Heart right ventricle (tissue), 16 donors: ENCODE measurements around the gene GKAP1. TPM values are rescaled to one million over a fixed set of nuclear protein-coding genes. Genes with fewer than 3 reads are reported as not detected.

Experiments used
- ATAC-seq, 8 donors: fragments of 200-7000 bp; cut with Tn5 transposase; one replicate each; pipeline ENCODE4 v1.9.1; 2020; ENCODE audit warnings: mild to moderate bottlenecking in 8 of 8, moderate library complexity in 8 of 8, moderate number of reproducible peaks in 1 of 8
- DNase-seq, 2 donors: peaks; one replicate each; pipeline ENCODE4 v3.0.0-alpha.2; 2020
- H3K27ac ChIP-seq, 10 donors: fragments of 200-600 bp; sonication (generic) in 2 of 10; one replicate each; pipeline versions ENCODE4 v1.5.0 to v1.8.0; 2020 to 2022; ENCODE audit warnings: mild to moderate bottlenecking in 3 of 10
- H3K27me3 ChIP-seq, 7 donors: fragments of 200-600 bp; one replicate each; pipeline ENCODE4 v1.8.0; 2021 to 2022; ENCODE audit warnings: mild to moderate bottlenecking in 2 of 7
- H3K36me3 ChIP-seq, 9 donors: fragments of 200-600 bp; sonication (generic) in 1 of 9; one replicate each; pipeline versions ENCODE4 v1.5.0 to v1.8.0; 2020 to 2022; ENCODE audit warnings: mild to moderate bottlenecking in 2 of 9
- H3K4me1 ChIP-seq, 9 donors: fragments of 200-600 bp; sonication (generic) in 1 of 9; one replicate each; pipeline versions ENCODE4 v1.5.0 to v1.8.0; 2020 to 2022; ENCODE audit warnings: mild to moderate bottlenecking in 4 of 9
- H3K4me3 ChIP-seq, 10 donors: fragments of 200-600 bp; sonication (generic) in 2 of 10; one replicate each; pipeline versions ENCODE4 v1.5.0 to v1.8.0; 2020 to 2022; ENCODE audit warnings: mild to moderate bottlenecking in 7 of 10, moderate library complexity in 2 of 10
- H3K9me3 ChIP-seq, 11 donors: fragments of 200-600 bp in 10 of 11; sonication (generic) in 2 of 11; one replicate each; pipeline versions ENCODE4 v1.5.0 to v1.8.0; 2013 to 2022; ENCODE audit warnings: mild to moderate bottlenecking in 2 of 11, control low read depth in 1 of 11, moderate library complexity in 1 of 11
- CTCF ChIP-seq, 9 donors: fragments of 200-600 bp; sonication (generic) in 2 of 9; IDR thresholded peaks; one replicate each; pipeline versions ENCODE4 v1.5.0 to v1.8.0; 2021 to 2022; ENCODE audit warnings: antibody characterized with exemption in 9 of 9, mild to moderate bottlenecking in 5 of 9, moderate library complexity in 1 of 9
- WGBS, 2 donors: extraction: QIAGEN DNeasy Blood & Tissue Kit; methylation state at CpG; one replicate each; pipeline ENCODE4 v1.1.7; 2013; ENCODE audit warnings: inconsistent platforms in 1 of 2; 5-methylcytosine and 5-hydroxymethylcytosine counted together
- intact Hi-C, 10 donors: fragments of 100-400 bp; cut with DNase I; formaldehyde crosslinking; loops; one replicate each; pipeline versions ENCODE4 v1.11.1 to v1.14.2; 2022
- polyA plus RNA-seq, 2 donors: library from polyadenylated mRNA; stranded (reverse); fragments of 200-250 nt; gene quantifications; one replicate each; pipeline ENCODE4 v1.2.3, GENCODE V29; 2013
- total RNA-seq, 10 donors: library from RNA; stranded (reverse); fragmentation: NEBNext Ultra II Directional in 3 of 10; extraction: Animal tissue kit (Norgen Biotek cat#: 25700) in 3 of 10; gene quantifications; one replicate each; pipeline versions ENCODE4 v1.2.1 to v1.2.4, GENCODE V29; 2021 to 2023
- donor health status: Arrhythmogenic right ventricular cardiomyopathy.
- donor health status: ischemic (EF 13 %, LVEDD 7.1; RV severe dilation, severe dysfunction).
- donor health status: healthy with polysubstance abuse.
- donor health status: DM: no; HTN: yes; CAD: no.
- donor health status: DM: no; HTN: no; CAD: no.
- donor health status: ischemic (EF 25% LVEDD 6.9; RV normal size, moderate dysfunction).
- donor health status: ischemic (EF 25% LVEDD 5.7; RV mildly dilated, moderate dysfunction).
- donor health status: healthy.
- donor health status: DM: yes; HTN: yes; CAD: no.
- donor health status: Ischemic cardiomyopathy.
- donor health status: ischemic (EF 35%, LVEDD 5.7; RV mildly dilated, moderate dysfunction).
- donor health status: nonischemic (EF 11% LVEDD 7.7; RV severe dilation, severe dysfunction).
- donor health status: DM: yes; HTN: yes; CAD: no.
- donor health status: PGD.
- donor health status: ischemic (EF 29% LVEDD 5.4; RV normal size, mild dysfunction).
- donor health status: nonischemic (EF 23%, LVEDD 6.1; RV moderate dilation, normal function).

Gene GKAP1
- total and polyA plus RNA-seq, 12 donors: 13.2 to 25.0 (median 19.9) TPM

- H3K9me3 ChIP-seq: peaks cover 0 to 9% (median 0%) of the 10 kb centered on the region in 11 donors
- H3K4me3 ChIP-seq: no peak overlapping the region
- no peaks in the 10 kb centered on the region for H3K27me3 ChIP-seq
- no peak for TF ChIP-seq CTCF (IDR thresholded peaks at IDR 0.05)
- no peak overlapping the region for H3K27ac ChIP-seq
- intact Hi-C loops: no loop called here
- ATAC-seq (no peak), DNase-seq (no peak)
- H3K36me3 ChIP-seq: no peaks in the 10 kb centered on the region
- H3K4me1 ChIP-seq: no peaks in the 10 kb centered on the region
These were observed 93.1 kb downstream of the GKAP1 start for GRCh38 chr9:83724436-83724835.

GRCh38 chr9:83722726-83723495 lies 94.7 kb downstream of the GKAP1 start:
- no peaks in the 10 kb centered on the region for H3K4me1 ChIP-seq
- H3K36me3 ChIP-seq: no peaks in the 10 kb centered on the region
- TF ChIP-seq CTCF (IDR thresholded peaks at IDR 0.05): no peak
- DNase-seq (no peak), ATAC-seq (no peak)
- no peaks in the 10 kb centered on the region for H3K27me3 ChIP-seq
- H3K27ac ChIP-seq: no peak overlapping the region
- H3K4me3 ChIP-seq: no peak overlapping the region
- 66 to 73% methylated on average over 2 of the region's 2 CpGs for WGBS, 2 donors
- H3K9me3 ChIP-seq: peaks cover 0 to 9% (median 0%) of the 10 kb centered on the region in 11 donors
- intact Hi-C loops: loop anchor here in 1 of 10 donors (2.0 kb wide), 1 partner anchor 30 kb away; no protein-coding TSS in a partner anchor

- DNase-seq (no peak), ATAC-seq (no peak)
- no peak for TF ChIP-seq CTCF (IDR thresholded peaks at IDR 0.05)
- no peaks in the 10 kb centered on the region for H3K4me1 ChIP-seq
- no peaks in the 10 kb centered on the region for H3K36me3 ChIP-seq
- peaks cover 0 to 17% (median 0%) of the 10 kb centered on the region in 11 donors for H3K9me3 ChIP-seq
- H3K27me3 ChIP-seq: no peaks in the 10 kb centered on the region
- intact Hi-C loops: no loop called here
- H3K4me3 ChIP-seq: no peak overlapping the region
- H3K27ac ChIP-seq: no peak overlapping the region
These were observed 96.1 kb downstream of the GKAP1 start for GRCh38 chr9:83721509-83721908.

- Histone ChIP-seq H3K27ac (no peak overlapping the region), H3K36me3 (peaks cover 0 to 12% (median 0%) of the 10 kb centered on the region in 9 donors), H3K9me3 (peaks cover 0 to 12% (median 0%) of the 10 kb centered on the region in 11 donors), H3K4me1 (no peaks in the 10 kb centered on the region), H3K4me3 (no peak overlapping the region), H3K27me3 (no peaks in the 10 kb centered on the region)
- no peak for ATAC-seq
- no peak for DNase-seq
- TF ChIP-seq CTCF (IDR thresholded peaks at IDR 0.05): no peak
- intact Hi-C loops: loop anchor here in 1 of 10 donors (10.0 kb wide), 1 partner anchor 79 kb away; no protein-coding TSS in a partner anchor
These were observed 101.8 kb downstream of the GKAP1 start for GRCh38 chr9:83715794-83716193.
